ENCODE results near the gene DHRSX. TPM values are rescaled to one million over a fixed set of nuclear protein-coding genes. Genes with fewer than 3 reads are reported as not detected.

Gene DHRSX
- total and polyA plus RNA-seq, 2 donors (not counting 3 experiments of a cell fraction or from before 2014, with no cell fraction given), result 27.1 to 37.7 TPM

GRCh38 chrX:2383735-2384134 is 117.0 kb downstream of the DHRSX start:
- Histone ChIP-seq H3K79me2 (ENCODE audit: control insufficient read depth, insufficient read depth, low read length) (peaks cover 2% of the 10 kb centered on the region), H3K9me3 (replicated peaks; ENCODE audit: control insufficient read depth, insufficient read depth, low read length) (no peaks in the 10 kb centered on the region), H3K9ac (replicated peaks; ENCODE audit: extremely low read depth, insufficient read depth, low read length) (no peak overlapping the region), H3K27ac (ENCODE audit: insufficient read depth, low read depth, low read length) (no peak overlapping the region), H4K20me1 (replicated peaks; ENCODE audit: control insufficient read depth, extremely low read depth, insufficient read depth, low read length) (no peaks in the 10 kb centered on the region), H2AFZ (ENCODE audit: low read depth, low read length) (no peak overlapping the region), H3K4me3 (replicated peaks in 1 of 3; ENCODE audit: insufficient read depth in 1 of 3, low read depth in 1 of 3, low read length in 3 of 3) (no peak overlapping the region), H3K4me1 (ENCODE audit: control insufficient read depth, extremely low read depth, insufficient read depth, low read length) (peaks cover 4% of the 10 kb centered on the region), H3K36me3 (ENCODE audit: control insufficient read depth in 2 of 2, extremely low read depth in 1 of 2, insufficient read depth in 2 of 2, low read length in 2 of 2) (no peaks in the 10 kb centered on the region), H3K27me3 (ENCODE audit: control insufficient read depth in 2 of 2, insufficient read depth in 2 of 2, low read length in 2 of 2) (no peaks in the 10 kb centered on the region), H3K4me2 (ENCODE audit: insufficient read depth, low read length) (no peak overlapping the region), H3K9me1 (replicated peaks; ENCODE audit: control insufficient read depth, extremely low read depth, insufficient read depth, low read length) (no peaks in the 10 kb centered on the region)
- CTCF ChIA-PET, result no interaction called here
- FAIRE-seq, result no peak
- dilution Hi-C loops (cut with MboI; ENCODE audit: extremely low pct_ligation_motif_present, low sequenced_read_pairs) (no loop called here), intact Hi-C loops (cut with micrococcal nuclease) (no loop called here)
- no TSS peak for BruUV-seq (replicated peaks)
- POLR2A ChIA-PET, result no interaction called here
- TF ChIP-seq EZH2 (IDR thresholded peaks at IDR 0.05; ENCODE audit: borderline replicate concordance, low read depth, low read length, severe bottlenecking) (no peak), FOS (IDR thresholded peaks at IDR 0.05; ENCODE audit: borderline replicate concordance, insufficient read depth, low read length) (no peak), POLR2A (IDR thresholded peaks at IDR 0.05; ENCODE audit: low read depth, low read length) (no peak), JUN (IDR thresholded peaks at IDR 0.05; ENCODE audit: borderline replicate concordance, insufficient read depth, insufficient read length, low read depth) (no peak), POLR2AphosphoS5 (IDR thresholded peaks at IDR 0.05; ENCODE audit: insufficient read depth, low read depth, low read length) (no peak)
- TF ChIP-seq, protein P1, sequence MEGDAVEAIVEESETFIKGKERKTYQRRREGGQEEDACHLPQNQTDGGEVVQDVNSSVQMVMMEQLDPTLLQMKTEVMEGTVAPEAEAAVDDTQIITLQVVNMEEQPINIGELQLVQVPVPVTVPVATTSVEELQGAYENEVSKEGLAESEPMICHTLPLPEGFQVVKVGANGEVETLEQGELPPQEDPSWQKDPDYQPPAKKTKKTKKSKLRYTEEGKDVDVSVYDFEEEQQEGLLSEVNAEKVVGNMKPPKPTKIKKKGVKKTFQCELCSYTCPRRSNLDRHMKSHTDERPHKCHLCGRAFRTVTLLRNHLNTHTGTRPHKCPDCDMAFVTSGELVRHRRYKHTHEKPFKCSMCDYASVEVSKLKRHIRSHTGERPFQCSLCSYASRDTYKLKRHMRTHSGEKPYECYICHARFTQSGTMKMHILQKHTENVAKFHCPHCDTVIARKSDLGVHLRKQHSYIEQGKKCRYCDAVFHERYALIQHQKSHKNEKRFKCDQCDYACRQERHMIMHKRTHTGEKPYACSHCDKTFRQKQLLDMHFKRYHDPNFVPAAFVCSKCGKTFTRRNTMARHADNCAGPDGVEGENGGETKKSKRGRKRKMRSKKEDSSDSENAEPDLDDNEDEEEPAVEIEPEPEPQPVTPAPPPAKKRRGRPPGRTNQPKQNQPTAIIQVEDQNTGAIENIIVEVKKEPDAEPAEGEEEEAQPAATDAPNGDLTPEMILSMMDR (IDR thresholded peaks at IDR 0.05; ENCODE audit: extremely low read depth in 1 of 2, insufficient read depth in 1 of 2, low read depth in 1 of 2, low read length in 2 of 2), result no peak
- DNase-seq (ENCODE audit: low read depth, low spot score), result no peak

DNA sequence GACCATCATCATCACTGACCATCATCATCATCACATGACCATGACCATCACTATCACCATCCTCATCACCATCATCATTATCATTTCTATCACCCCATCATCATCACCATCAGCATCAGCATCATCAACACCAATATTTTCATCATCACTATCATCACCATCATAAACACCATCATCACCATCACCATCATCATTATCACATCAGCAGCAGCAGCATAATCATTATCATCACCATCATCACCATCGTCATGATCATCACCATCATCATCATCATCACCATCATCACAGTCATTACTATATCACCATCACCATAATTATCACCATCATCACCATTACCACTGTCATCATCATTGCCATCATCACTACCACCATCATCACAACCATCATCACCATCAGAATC is 117.6 kb downstream of the DHRSX start:
- BruUV-seq (replicated peaks), result no TSS peak
- no peak for FAIRE-seq
- no peak overlapping the region for H3K4me2 ChIP-seq (ENCODE audit: insufficient read depth, low read length)

More for the DNA sequence above, 117.6 kb downstream of the DHRSX start:
- DNase-seq (ENCODE audit: low read depth, low spot score), result no peak
- Histone ChIP-seq H3K27me3 (ENCODE audit: control insufficient read depth in 2 of 2, insufficient read depth in 2 of 2, low read length in 2 of 2) (no peaks in the 10 kb centered on the region), H3K4me3 (replicated peaks in 1 of 3; ENCODE audit: insufficient read depth in 1 of 3, low read depth in 1 of 3, low read length in 3 of 3) (no peak overlapping the region), H4K20me1 (replicated peaks; ENCODE audit: control insufficient read depth, extremely low read depth, insufficient read depth, low read length) (no peaks in the 10 kb centered on the region), H3K9me1 (replicated peaks; ENCODE audit: control insufficient read depth, extremely low read depth, insufficient read depth, low read length) (no peaks in the 10 kb centered on the region), H3K79me2 (ENCODE audit: control insufficient read depth, insufficient read depth, low read length) (peaks cover 2% of the 10 kb centered on the region), H3K9me3 (replicated peaks; ENCODE audit: control insufficient read depth, insufficient read depth, low read length) (no peaks in the 10 kb centered on the region), H3K36me3 (ENCODE audit: control insufficient read depth in 2 of 2, extremely low read depth in 1 of 2, insufficient read depth in 2 of 2, low read length in 2 of 2) (no peaks in the 10 kb centered on the region), H3K9ac (replicated peaks; ENCODE audit: extremely low read depth, insufficient read depth, low read length) (no peak overlapping the region), H2AFZ (ENCODE audit: low read depth, low read length) (no peak overlapping the region), H3K27ac (ENCODE audit: insufficient read depth, low read depth, low read length) (no peak overlapping the region), H3K4me1 (ENCODE audit: control insufficient read depth, extremely low read depth, insufficient read depth, low read length) (peaks cover 4% of the 10 kb centered on the region)
- POLR2A ChIA-PET, result no interaction called here
- CTCF ChIA-PET, result no interaction called here
- TF ChIP-seq EZH2 (IDR thresholded peaks at IDR 0.05; ENCODE audit: borderline replicate concordance, low read depth, low read length, severe bottlenecking) (no peak), POLR2AphosphoS5 (IDR thresholded peaks at IDR 0.05; ENCODE audit: insufficient read depth, low read depth, low read length) (no peak), JUN (IDR thresholded peaks at IDR 0.05; ENCODE audit: borderline replicate concordance, insufficient read depth, insufficient read length, low read depth) (no peak), MYC (IDR thresholded peaks at IDR 0.05; ENCODE audit: low read depth, low read length) (no peak), GATA2 (IDR thresholded peaks at IDR 0.05; ENCODE audit: insufficient read depth, insufficient read length, low read depth, low read length) (no peak), POLR2A (IDR thresholded peaks at IDR 0.05; ENCODE audit: low read depth, low read length) (no peak), FOS (IDR thresholded peaks at IDR 0.05; ENCODE audit: borderline replicate concordance, insufficient read depth, low read length) (no peak)
- TF ChIP-seq, protein P2, sequence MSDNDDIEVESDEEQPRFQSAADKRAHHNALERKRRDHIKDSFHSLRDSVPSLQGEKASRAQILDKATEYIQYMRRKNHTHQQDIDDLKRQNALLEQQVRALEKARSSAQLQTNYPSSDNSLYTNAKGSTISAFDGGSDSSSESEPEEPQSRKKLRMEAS (IDR thresholded peaks at IDR 0.05; ENCODE audit: insufficient read depth, insufficient read length), result no peak
- TF ChIP-seq, protein P1 (IDR thresholded peaks at IDR 0.05; ENCODE audit: extremely low read depth in 1 of 2, insufficient read depth in 1 of 2, low read depth in 1 of 2, low read length in 2 of 2), result no peak
- dilution Hi-C loops (cut with MboI; ENCODE audit: extremely low pct_ligation_motif_present, low sequenced_read_pairs) (no loop called here), intact Hi-C loops (cut with micrococcal nuclease) (no loop called here)

Measured in endothelial cell of umbilical vein (primary cell).